HG03159 (cell line): ENCODE measurements around the gene EXOC3L4.

ENCODE experiments used
- ATAC-seq: cut with Tn5 transposase; IDR thresholded peaks from one replicate; pipeline ENCODE4 v1.9.1; 2021; ENCODE audit warnings: mild to moderate bottlenecking, moderate library complexity; ENCODE audit not compliant: unreplicated experiment

The EXOC3L4 gene

GRCh38 chr14:103131580-103131979 lies 37.1 kb downstream of the EXOC3L4 start:
- no peak for ATAC-seq

GRCh38 chr14:103132381-103133209 lies 38.1 kb downstream of the EXOC3L4 start:
- ATAC-seq = no peak

GRCh38 chr14:103133210-103134140 lies 39.0 kb downstream of the EXOC3L4 start:
- no peak for ATAC-seq

- ATAC-seq = no peak
Observed at GRCh38 chr14:103134405-103134804, 39.9 kb downstream of the EXOC3L4 start.

GRCh38 chr14:103134919-103135318 lies 40.4 kb downstream of the EXOC3L4 start:
- ATAC-seq = no peak

GRCh38 chr14:103135333-103136260 lies 41.1 kb downstream of the EXOC3L4 start:
- ATAC-seq = no peak

GRCh38 chr14:103136388-103137271 lies 42.1 kb downstream of the EXOC3L4 start:
- ATAC-seq = no peak

GRCh38 chr14:103137689-103138300 lies 43.3 kb downstream of the EXOC3L4 start:
- no peak for ATAC-seq

GRCh38 chr14:103138301-103139131 lies 44.0 kb downstream of the EXOC3L4 start:
- no peak for ATAC-seq

GRCh38 chr14:103139132-103140025 lies 44.9 kb downstream of the EXOC3L4 start:
- ATAC-seq = no peak

GRCh38 chr14:103140316-103141109 lies 46.0 kb downstream of the EXOC3L4 start:
- peak; percentile 44 for ATAC-seq

- ATAC-seq = no peak
Observed at GRCh38 chr14:103141117-103141796, 46.7 kb downstream of the EXOC3L4 start.

GRCh38 chr14:103142026-103142425 lies 47.5 kb downstream of the EXOC3L4 start:
- ATAC-seq = no peak

- no peak for ATAC-seq
Observed at GRCh38 chr14:103142721-103143302, 48.3 kb downstream of the EXOC3L4 start.

- ATAC-seq = no peak
Observed at GRCh38 chr14:103143506-103143905, 49.0 kb downstream of the EXOC3L4 start.

- ATAC-seq = no peak
Observed at GRCh38 chr14:103144085-103144484, 49.6 kb downstream of the EXOC3L4 start.
